GM12878 (cell line): ENCODE data around the gene ASS1.

Experiments
- EP300 ChIP-seq, 2 experiments: fragments of 150-350 bp in 1 of 2; IDR thresholded peaks; 2 replicates each; pipeline ENCODE4 v1.6.1; 2011 to 2012; ENCODE audit warnings: low read depth in 2 of 2, low read length in 2 of 2, borderline replicate concordance in 1 of 2, improper control_type of control experiment in 1 of 2, inconsistent platforms in 1 of 2; ENCODE audit not compliant: control insufficient read depth in 1 of 2
- MYC ChIP-seq: IDR thresholded peaks from 2 replicates; pipeline ENCODE4 v1.6.1; 2011; ENCODE audit warnings: mild to moderate bottlenecking, low read length, moderate library complexity, inconsistent platforms; ENCODE audit not compliant: insufficient read depth, insufficient replicate concordance, insufficient read length, severe bottlenecking
- NFYA ChIP-seq: IDR thresholded peaks from 2 replicates; pipeline ENCODE4 v1.6.1; 2011; ENCODE audit warnings: low read depth, mild to moderate bottlenecking, low read length, improper control_type of control experiment, borderline replicate concordance
- NFYB ChIP-seq: IDR thresholded peaks from 2 replicates; pipeline ENCODE4 v1.6.1; 2011; ENCODE audit warnings: low read depth, mild to moderate bottlenecking, low read length, improper control_type of control experiment, moderate library complexity; ENCODE audit not compliant: insufficient read depth
- ZNF217 ChIP-seq: fragments of 450-650 bp; IDR thresholded peaks from 2 replicates; pipeline ENCODE4 v1.6.1; 2017; ENCODE audit warnings: antibody characterized with exemption, mild to moderate bottlenecking
- TF ChIP-seq, protein P1 (sequence below), 3 experiments: IDR thresholded peaks in 2 of 3; conservative IDR thresholded peaks in 1 of 3; 2 replicates each; pipeline ENCODE4 v1.5.1; 2011; ENCODE audit warnings: low read depth in 3 of 3, low read length in 3 of 3, mild to moderate bottlenecking in 3 of 3, control low read depth in 2 of 3, moderate library complexity in 2 of 3, inconsistent platforms in 1 of 3, mixed read lengths in 1 of 3; ENCODE audit not compliant: control insufficient read depth in 2 of 3, insufficient read depth in 1 of 3; ENCODE audit errors: extremely low read depth in 1 of 3

DNA sequence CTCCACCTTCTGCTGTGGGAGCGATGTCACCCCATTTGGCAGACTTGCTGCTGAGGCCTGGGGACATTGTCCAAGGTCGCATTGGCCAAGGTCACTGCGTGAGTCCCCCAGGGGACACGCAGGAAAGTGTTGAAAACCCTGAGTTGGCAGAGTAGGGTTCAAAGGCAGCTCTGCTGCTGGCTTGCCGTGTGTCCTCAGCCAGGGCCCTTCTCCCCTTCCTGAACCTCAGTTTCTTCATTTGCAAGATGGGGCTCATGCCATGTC lies 14.0 kb downstream of the ASS1 start:
- no peak for TF ChIP-seq EP300 (IDR thresholded peaks at IDR 0.05; ENCODE audit: borderline replicate concordance in 1 of 2, control insufficient read depth in 1 of 2, low read depth in 2 of 2, low read length in 2 of 2)
- no peak for TF ChIP-seq NFYB
- TF ChIP-seq NFYA = no peak
- TF ChIP-seq ZNF217 = no peak
- TF ChIP-seq, protein P1, sequence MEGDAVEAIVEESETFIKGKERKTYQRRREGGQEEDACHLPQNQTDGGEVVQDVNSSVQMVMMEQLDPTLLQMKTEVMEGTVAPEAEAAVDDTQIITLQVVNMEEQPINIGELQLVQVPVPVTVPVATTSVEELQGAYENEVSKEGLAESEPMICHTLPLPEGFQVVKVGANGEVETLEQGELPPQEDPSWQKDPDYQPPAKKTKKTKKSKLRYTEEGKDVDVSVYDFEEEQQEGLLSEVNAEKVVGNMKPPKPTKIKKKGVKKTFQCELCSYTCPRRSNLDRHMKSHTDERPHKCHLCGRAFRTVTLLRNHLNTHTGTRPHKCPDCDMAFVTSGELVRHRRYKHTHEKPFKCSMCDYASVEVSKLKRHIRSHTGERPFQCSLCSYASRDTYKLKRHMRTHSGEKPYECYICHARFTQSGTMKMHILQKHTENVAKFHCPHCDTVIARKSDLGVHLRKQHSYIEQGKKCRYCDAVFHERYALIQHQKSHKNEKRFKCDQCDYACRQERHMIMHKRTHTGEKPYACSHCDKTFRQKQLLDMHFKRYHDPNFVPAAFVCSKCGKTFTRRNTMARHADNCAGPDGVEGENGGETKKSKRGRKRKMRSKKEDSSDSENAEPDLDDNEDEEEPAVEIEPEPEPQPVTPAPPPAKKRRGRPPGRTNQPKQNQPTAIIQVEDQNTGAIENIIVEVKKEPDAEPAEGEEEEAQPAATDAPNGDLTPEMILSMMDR (IDR thresholded peaks at IDR 0.05 in 2 of 3, conservative IDR thresholded peaks at IDR 0.05 in 1 of 3; ENCODE audit: control insufficient read depth in 2 of 3, extremely low read depth in 1 of 3, insufficient read depth in 1 of 3, low read depth in 3 of 3, low read length in 3 of 3) = no peak
- no peak for TF ChIP-seq MYC
